ENCODE data around the gene TMEM9. TPM values are rescaled to one million over a fixed set of nuclear protein-coding genes. Genes with fewer than 3 reads are reported as not detected.

Gene TMEM9
- total RNA-seq, 2 donors from 2014 or later: 131 to 164 TPM

DNA sequence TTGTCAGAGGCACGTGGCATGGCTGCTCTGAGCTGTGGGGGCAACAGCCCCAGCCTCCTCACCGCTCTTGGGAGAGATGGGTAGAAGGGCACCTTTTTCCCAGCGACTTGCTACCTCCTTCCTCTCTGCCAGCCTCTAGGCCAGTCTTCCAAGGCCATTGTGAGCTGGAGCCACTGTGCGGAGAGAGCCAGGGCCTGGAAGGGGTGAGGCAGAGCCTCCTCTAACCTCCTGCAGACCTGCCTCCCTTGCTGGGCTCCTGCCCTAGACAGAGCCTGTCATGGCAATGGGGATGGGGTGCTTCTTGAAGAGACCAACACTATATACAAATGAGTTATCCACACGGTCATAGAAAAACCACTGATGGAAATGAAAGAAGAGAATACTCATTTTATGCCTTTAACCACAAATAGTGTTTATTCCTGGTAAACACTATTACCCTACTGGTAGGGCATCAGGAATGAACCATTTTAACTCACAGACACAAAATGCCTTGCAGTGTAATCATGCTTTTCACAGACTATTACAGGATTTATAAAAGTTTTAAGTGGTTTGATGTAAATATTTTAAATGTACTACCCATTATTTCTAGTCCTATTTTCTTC lies 31.4 kb upstream of the TMEM9 start:
- no peak for DNase-seq (ENCODE audit: low spot score)
- Histone ChIP-seq H3K27ac (no peak overlapping the region), H3K27me3 (replicated peaks; ENCODE audit: insufficient read depth) (no peaks in the 10 kb centered on the region), H3K4me3 (no peak overlapping the region), H3K36me3 (no peaks in the 10 kb centered on the region), H3K4me1 (replicated peaks) (no peaks in the 10 kb centered on the region), H3K9me3 (no peaks in the 10 kb centered on the region)
- WGBS: 93% methylated on average over 5 of the region's 5 CpGs
- TF ChIP-seq, protein P1, sequence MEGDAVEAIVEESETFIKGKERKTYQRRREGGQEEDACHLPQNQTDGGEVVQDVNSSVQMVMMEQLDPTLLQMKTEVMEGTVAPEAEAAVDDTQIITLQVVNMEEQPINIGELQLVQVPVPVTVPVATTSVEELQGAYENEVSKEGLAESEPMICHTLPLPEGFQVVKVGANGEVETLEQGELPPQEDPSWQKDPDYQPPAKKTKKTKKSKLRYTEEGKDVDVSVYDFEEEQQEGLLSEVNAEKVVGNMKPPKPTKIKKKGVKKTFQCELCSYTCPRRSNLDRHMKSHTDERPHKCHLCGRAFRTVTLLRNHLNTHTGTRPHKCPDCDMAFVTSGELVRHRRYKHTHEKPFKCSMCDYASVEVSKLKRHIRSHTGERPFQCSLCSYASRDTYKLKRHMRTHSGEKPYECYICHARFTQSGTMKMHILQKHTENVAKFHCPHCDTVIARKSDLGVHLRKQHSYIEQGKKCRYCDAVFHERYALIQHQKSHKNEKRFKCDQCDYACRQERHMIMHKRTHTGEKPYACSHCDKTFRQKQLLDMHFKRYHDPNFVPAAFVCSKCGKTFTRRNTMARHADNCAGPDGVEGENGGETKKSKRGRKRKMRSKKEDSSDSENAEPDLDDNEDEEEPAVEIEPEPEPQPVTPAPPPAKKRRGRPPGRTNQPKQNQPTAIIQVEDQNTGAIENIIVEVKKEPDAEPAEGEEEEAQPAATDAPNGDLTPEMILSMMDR (IDR thresholded peaks at IDR 0.05): no peak
- TF ChIP-seq POLR2A (IDR thresholded peaks at IDR 0.05): no peak
- no peak for TF ChIP-seq POLR2AphosphoS5 (IDR thresholded peaks at IDR 0.05)
- intact Hi-C loops (cut with DNase I): no loop called here

DNA sequence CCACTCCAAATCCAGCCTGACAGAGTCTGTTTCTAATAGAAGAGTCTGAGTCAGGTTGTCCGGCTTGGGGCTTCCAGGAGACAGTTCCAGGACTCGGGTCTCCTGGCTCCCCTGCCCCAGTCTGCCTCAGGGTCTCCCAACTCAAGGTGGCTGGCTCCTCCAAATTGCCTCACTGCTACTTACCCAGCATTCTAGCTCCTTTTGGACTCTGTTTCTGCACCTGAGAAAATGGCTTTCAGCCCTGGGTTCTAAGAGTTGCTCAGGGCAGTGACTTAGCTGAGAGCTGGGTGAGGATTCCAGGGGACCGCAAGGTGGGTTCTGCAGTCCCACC lies 30.8 kb upstream of the TMEM9 start:
- H3K27ac ChIP-seq: no peak overlapping the region
- DNase-seq (ENCODE audit: low spot score): no peak
- no peaks in the 10 kb centered on the region for H3K27me3 ChIP-seq (replicated peaks; ENCODE audit: insufficient read depth)
- H3K4me3 ChIP-seq: no peak overlapping the region
- intact Hi-C loops (cut with DNase I): no loop called here
- H3K9me3 ChIP-seq: no peaks in the 10 kb centered on the region
- TF ChIP-seq, protein P1 (IDR thresholded peaks at IDR 0.05): no peak
- TF ChIP-seq POLR2A (IDR thresholded peaks at IDR 0.05): no peak
- no peak for TF ChIP-seq POLR2AphosphoS5 (IDR thresholded peaks at IDR 0.05)
- WGBS: 56% methylated on average over 3 of the region's 3 CpGs
- H3K36me3 ChIP-seq: no peaks in the 10 kb centered on the region
- H3K4me1 ChIP-seq (replicated peaks): no peaks in the 10 kb centered on the region

DNA sequence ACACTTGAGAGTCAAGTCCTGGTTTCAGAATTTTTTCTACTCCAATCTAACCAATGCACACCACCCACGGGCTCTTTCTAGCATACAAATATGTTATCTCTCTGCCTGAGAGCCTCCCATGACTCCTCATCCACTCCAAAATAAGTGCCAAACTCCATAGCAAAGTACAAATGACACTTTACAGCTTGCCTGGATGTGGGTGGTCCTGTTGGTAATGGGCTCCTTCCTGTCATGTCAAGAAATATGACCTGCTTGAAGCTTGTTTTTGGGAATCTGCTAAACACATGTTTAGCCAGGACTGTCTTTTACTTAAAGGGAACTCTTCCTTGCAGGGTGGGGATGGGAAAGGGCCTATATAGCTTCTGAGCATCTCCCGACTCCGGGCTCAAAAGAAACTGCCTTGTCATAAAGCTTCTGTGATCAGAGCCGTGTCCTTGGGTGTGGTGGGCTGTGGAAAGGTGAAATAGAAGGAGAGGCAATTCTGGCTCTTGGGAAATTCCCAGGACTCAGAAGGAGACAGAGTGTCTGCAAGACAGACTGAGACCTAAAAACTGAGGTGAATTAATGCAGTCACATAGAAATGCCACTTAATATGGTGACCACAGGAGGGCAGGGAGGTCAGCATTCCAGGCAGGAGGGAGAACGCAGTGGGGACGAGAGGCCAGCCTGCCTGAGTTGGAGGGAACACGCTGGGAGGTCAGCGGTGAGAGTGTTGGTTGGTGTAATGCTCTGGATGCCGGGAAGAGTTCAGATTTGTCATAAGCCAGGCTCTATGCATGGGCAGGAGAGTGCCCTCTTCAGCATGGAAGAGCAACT lies 30.2 kb upstream of the TMEM9 start:
- no peaks in the 10 kb centered on the region for H3K27me3 ChIP-seq (replicated peaks; ENCODE audit: insufficient read depth)

DNA sequence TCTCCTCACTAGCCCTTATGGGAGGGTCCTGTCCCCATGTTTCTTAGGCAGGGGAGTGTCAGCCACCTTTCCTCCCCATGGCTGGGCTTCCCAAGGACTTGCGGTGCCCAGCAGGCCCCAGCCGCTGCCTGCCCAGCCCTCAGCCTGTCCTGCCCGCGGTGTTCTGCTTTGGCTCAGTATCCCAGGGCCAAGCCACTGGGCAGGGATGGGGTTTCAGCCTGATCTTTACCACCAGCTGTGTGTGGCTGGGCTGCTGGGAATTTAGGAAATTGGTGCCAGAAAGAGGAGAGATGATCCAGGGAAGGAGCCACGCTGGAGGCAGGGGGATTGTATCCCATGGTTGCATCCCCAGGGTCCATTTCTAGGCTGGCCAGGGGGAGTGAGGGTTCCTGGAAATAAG lies 29.5 kb upstream of the TMEM9 start:
- Histone ChIP-seq H3K9me3 (no peaks in the 10 kb centered on the region), H3K27me3 (replicated peaks; ENCODE audit: insufficient read depth) (no peaks in the 10 kb centered on the region), H3K4me3 (no peak overlapping the region), H3K27ac (no peak overlapping the region), H3K36me3 (no peaks in the 10 kb centered on the region), H3K4me1 (replicated peaks) (no peaks in the 10 kb centered on the region)
- DNase-seq (ENCODE audit: low spot score): no peak
- TF ChIP-seq, protein P1 (IDR thresholded peaks at IDR 0.05): no peak
- TF ChIP-seq POLR2AphosphoS5 (IDR thresholded peaks at IDR 0.05): no peak
- no peak for TF ChIP-seq POLR2A (IDR thresholded peaks at IDR 0.05)
- intact Hi-C loops (cut with DNase I): no loop called here
- WGBS: 85% methylated on average over 5 of the region's 5 CpGs

More for the DNA sequence above, 30.2 kb upstream of the TMEM9 start:
- Histone ChIP-seq H3K4me1 (replicated peaks) (no peaks in the 10 kb centered on the region), H3K36me3 (no peaks in the 10 kb centered on the region), H3K4me3 (no peak overlapping the region), H3K27ac (no peak overlapping the region), H3K9me3 (no peaks in the 10 kb centered on the region)
- peak; percentile 13 for DNase-seq (ENCODE audit: low spot score)
- intact Hi-C loops (cut with DNase I): no loop called here
- TF ChIP-seq POLR2AphosphoS5 (IDR thresholded peaks at IDR 0.05): no peak
- TF ChIP-seq POLR2A (IDR thresholded peaks at IDR 0.05): no peak
- TF ChIP-seq, protein P1 (IDR thresholded peaks at IDR 0.05): peak in 2 of 4 experiments; percentile 36 to 51
- WGBS: 53% methylated on average over 9 of the region's 9 CpGs

DNA sequence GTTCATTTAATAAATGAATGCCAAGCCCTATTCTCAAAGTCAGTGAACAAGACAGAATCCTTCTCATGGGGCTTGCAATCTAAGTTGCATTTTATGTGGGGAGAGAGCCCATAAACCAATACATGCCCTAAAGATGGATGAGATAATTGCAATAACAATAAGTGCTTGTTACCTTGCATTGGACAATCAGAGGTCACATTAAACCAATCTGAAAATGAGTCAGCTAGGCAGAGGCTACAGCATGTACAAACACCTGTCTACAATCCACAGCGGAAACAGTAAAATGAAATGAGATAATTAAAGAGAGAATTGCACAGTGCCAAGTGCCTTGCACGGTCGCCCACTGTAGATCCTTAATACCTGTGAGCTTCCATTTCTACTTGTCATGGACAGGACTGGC lies 28.9 kb upstream of the TMEM9 start:
- Histone ChIP-seq H3K36me3 (no peaks in the 10 kb centered on the region), H3K27ac (no peak overlapping the region), H3K4me1 (replicated peaks) (no peaks in the 10 kb centered on the region), H3K4me3 (no peak overlapping the region), H3K9me3 (no peaks in the 10 kb centered on the region), H3K27me3 (replicated peaks; ENCODE audit: insufficient read depth) (no peaks in the 10 kb centered on the region)
- 57% methylated on average over 3 of the region's 3 CpGs for WGBS
- intact Hi-C loops (cut with DNase I): no loop called here
- DNase-seq (ENCODE audit: low spot score): no peak
- no peak for TF ChIP-seq POLR2A (IDR thresholded peaks at IDR 0.05)
- TF ChIP-seq, protein P1 (IDR thresholded peaks at IDR 0.05): no peak
- TF ChIP-seq POLR2AphosphoS5 (IDR thresholded peaks at IDR 0.05): no peak
